ENCODE data around the gene ATXN7L1.
A peak's percentile ranks its signal among the peaks of the same experiment; 100 is the strongest.

The ATXN7L1 gene

DNA sequence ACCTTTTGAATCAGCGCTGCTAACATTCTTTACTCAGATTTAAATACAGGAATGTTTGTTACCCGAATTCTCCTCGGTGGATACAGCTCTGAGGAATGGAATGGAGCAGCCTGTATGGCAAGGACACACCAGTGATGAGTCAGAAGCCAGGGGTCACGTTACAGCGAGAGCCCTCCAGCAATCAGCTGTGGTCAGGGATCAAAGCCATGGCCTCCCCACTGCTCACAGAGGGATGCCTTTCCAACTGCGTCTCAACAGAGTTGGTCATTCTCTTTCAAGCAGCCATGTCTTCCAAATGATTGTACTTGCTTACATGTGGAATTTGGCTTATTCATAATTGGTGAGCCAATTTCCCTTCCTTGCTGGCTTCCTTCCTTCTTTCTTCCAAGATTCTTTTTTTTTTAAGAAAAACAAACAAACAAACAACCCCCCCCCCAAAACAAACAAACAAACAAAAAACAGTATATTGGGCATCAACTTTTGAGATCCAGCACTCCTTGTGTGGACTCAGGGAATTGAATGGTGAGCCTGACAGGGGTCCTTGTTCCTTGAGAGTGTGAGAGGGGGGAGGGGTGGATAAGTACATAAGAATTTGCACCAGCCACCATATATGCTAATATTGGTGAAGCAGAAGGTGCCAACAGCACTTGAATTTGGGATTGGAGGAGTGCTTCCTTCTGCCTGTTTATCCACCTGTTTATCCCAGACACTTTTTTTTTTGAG, 100.2 kb downstream of the ATXN7L1 start:
- peak; percentile 8 to 63 for DNase-seq

DNA sequence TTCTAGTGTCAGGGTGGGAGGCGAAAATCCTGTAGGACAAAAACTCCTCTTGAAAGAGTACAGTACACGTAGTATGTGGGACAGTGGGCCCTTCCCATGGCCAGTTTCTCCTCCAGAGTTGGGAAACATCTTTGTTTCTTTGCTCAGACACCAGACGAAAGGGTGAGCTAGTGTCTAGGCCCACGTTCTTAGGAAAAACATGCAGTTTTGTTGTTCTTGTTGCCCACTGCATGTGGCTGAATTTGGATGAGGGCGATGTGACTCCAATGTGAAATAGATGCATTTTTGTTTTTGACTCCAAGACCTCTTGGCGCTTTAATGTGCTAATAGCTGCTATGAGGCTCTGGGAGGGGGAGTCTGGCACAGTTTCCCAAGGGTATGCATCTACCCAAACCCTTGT, 100.8 kb downstream of the ATXN7L1 start:
- DNase-seq: no peak

DNA sequence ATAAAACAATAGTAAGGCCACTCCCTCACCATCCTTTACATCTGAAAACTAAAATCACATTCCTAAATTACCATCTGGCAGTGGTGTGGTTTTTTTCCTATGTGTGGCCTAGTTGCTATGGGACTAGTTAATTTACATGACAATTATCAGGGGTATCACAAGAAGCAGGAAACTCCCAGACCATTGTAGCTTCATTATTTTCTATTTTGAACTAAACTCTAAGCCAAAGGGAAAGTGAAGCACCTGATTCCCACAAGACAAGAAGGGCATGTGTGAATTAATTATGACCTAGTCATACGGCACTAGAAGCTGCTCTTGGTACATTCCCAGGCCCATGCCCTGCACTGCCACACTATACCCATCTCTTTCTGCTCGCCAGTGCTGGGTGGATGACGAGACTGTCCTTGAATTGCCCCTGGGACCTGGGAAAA, 103.4 kb downstream of the ATXN7L1 start:
- no peak for DNase-seq

DNA sequence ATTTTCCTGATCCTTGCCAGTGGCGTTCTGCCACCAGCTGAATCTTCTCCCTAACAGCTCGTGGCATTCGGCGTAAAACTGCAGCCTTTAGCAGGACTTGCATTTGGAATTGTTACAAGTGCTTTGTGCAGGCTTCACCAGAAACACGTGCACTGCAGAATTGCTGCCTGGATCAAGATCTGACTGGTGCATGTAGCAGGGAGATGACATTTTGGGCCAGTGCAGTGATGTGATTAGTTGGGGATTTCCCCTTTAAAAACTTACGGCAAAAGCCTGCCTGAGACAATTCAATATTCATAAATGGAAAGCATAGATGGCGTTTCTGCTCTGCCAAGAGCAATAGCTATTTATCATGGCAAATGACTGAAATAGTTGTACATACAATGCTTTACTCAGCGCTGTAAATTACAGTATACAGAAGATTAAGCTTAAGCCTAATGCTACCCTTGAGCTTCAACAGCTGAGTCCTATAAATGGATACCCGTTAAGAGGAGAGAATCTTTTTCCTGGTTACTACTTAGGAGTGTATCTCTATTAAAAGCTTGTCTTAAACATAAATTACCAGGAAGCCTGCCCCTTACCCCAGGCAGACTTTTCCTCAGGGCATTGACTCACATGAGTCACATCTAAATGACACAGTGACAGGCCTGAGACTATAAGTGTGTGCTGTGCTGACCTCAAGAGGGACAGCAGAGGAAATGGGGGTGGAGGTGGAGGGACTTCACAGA, 106.3 kb downstream of the ATXN7L1 start:
- peak; percentile 14 to 29 for DNase-seq

DNA sequence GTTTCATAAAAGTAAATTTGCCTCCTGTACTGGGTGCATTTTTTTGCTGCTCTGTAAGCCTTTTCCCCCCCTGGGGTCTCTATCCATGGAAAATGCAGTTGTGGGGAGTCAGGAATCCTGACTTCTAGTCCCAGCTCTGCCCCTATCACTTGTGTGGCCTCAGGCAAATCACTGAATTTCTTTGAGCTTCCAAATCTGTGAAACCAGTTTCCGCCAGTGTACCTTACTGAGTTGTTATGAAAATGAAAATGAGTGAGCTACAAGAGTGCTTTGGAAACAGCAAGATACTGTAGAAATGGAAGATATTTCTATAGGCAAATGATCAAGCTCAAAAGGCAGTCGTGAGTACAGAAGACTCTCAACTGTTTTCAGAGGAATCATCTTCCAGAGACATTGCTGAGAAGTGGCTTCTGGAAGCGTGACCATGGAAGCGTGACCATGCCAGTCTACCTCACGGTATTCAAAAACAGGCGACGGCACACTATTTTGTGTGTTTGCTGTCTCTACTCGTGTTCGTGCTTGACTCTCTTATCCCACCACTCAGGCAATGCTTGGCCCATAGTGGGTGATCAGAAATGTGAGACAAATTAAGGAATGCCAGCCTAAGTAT, 107.4 kb downstream of the ATXN7L1 start:
- no peak for DNase-seq

DNA sequence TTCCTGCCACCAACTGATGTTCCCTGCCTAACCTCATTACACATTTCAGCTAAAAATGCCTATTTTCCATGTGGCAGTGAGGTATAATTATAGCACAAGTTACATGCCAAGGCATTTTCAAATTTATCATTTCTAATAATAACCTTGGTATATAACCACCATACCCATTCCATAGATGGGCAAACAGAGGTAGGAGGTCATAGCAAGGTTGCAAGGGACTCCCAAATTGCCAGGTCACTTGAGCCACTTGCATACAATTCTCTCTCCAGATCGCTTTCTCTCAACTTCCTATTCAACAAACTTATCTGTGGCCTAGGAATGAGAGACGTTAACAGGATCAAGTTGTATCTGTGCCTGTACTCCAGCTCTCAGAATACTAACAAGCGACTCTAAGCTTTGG, 108.3 kb downstream of the ATXN7L1 start:
- no peak for DNase-seq

DNA sequence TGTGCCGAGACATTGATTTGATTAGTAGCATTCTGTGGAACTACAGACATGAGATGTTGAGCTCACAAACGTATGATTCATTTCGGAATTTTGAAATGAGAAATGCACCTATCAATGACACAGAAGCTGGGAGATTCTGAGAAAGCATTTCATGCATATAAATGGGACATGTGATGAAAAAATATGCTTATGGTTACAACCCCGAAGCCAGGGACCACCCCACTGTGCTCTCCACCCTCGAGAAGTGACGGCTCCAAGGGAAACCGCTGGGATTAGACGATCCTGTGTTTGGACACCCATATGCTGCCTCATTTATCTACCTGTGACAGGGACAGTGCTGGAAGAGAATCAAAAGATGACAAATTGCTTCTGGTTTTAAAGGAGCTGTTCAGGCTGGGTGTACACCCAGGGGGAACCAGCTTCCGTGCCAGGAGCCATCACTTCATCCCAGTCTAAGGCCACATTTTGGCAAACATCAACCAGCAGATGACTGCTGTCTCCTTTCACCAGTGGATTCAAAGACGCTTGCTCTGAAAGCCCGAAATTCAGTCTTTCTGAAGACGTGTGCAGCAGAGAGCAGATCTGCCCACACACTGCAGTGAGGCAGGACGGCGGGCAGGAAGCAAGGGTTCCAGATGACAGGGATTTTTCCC, 109.9 kb downstream of the ATXN7L1 start:
- DNase-seq: no peak

DNA sequence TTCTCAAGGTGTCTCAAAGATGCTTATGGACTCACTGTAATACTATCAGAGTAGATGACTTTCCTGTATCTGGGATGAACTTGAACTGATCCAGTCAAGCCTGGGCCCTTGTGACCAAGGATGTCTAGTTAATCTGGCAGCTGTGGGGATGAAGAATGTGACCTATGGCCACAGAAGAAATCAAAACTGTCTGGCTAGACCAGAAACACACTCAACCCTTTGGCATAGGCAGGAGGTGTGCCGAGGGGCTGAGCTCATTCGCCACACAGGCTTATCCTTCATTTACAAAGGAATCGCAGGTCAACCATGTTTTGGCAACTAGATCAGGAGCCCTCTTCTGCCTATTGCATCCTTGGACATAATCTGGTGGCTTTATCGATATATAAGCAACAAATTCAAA, 110.6 kb downstream of the ATXN7L1 start:
- no peak for DNase-seq

DNA sequence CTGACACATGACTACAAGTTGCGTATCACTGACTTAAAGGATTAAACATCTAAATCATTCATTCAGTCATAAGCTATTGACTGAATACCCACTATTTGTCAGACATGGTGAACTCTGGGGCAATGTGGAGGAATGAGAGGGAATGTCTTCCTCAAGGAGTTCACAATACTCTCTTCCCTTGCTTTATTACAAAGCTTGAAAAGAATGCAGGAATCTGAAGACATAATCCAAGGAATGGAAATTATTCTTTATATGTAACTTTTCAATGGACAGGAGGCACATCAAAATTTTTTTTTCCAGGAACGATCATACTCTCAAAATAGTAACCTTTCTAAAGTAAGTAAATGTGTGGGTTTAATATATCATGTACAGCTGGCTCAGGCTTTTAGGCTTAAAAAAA, 111.9 kb downstream of the ATXN7L1 start:
- no peak for DNase-seq

DNA sequence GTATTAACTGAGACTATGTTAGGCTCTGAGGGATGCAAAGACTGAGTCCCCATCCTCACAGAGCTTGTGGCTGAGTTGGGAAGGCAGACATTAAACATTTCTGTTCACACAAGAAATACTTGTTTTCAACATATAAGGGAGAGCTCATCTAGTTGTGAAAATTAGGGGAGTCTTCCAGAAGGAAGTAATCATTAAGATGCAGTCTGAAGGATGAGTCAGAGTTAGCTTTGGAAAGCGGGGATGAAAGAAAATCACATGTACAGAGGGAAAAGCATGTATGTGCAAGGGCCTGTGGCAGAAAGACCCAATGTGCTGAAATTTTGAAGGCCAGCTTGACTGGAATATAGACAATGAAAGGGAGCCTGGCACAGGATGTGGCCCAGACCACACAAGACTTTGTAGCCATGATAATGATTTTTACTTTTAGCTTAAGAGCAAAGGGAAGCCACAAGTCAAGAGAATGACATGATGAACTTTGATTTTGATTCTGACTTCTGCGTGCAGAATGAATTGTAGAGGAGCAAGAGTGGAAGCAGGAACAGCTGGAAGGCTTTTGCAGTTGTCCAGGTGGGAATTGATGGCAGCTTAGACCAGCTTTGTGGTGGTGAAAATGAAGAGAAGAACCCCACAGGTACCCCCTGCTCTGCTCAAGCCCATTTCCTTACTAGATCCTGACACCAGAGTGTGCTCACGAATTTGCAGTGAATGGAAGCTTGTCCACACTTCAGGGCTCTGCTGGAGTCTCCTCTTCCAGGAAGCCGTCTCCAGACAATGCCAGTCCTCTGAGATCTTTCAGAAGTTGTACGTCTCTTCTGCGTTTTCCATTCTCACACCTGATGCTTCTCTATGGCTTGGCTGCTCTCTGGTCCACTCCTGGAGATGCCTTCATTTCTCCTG, 115.6 kb downstream of the ATXN7L1 start:
- DNase-seq: peak in 1 of 2 experiments; percentile 11

DNA sequence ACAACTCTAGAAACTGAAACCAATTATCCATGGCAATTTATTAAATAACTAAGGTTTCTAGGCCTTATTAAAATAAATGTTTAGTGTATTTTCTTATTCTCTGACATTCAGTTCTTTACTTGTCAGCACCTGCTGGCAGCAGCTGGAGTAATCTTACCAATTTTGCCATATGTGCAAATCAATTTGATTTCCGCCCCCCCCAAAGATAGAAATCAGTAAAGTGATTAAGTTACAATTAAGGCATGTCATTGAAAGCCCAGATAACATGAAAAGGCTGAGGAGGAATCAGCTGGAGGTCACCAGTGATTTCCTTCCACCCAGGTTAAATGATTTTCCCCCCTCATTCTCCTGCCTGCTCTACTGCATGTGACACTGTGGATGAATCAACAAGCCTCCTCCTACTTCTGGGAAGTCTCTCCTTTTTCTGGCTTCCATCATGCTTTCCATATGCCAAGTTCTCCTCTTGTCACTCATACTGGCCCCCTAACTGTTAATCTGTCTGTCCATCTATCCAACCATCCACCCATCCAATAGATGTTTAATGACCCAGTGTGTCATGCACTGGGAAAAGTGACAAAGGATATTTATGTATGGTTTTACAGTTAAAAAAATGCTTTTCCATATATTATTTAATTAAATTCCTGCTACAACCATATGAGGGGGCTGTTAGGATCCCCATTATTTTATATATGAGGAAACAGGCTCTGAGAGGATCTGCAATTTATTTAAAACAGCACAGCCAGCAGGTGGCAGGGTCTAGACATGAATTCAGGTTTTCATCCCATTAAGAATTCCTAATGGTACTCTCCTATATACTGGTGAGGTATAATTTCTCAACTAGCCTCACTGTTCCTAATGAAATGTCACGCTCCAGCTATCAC, 116.5 kb downstream of the ATXN7L1 start:
- DNase-seq: peak; percentile 22 to 77

DNA sequence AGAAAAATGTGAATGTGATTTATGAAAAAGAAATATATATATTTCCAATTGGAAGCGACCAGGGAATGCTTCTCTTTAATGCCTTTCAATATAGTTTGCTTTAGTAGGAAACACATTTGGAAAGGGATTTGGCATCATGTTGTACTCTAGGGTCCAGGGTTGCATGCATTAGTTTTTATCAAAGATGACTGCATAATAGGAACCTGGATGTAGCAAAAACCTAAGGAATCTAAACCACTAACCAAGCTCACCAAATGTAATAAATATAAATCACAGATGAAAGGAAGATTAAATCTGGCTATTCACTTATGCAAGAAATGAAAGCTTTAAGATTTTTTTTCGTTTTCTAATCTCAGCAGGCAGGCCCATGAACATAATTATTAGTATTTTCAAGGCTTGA, 120.0 kb downstream of the ATXN7L1 start:
- DNase-seq: no peak

DNA sequence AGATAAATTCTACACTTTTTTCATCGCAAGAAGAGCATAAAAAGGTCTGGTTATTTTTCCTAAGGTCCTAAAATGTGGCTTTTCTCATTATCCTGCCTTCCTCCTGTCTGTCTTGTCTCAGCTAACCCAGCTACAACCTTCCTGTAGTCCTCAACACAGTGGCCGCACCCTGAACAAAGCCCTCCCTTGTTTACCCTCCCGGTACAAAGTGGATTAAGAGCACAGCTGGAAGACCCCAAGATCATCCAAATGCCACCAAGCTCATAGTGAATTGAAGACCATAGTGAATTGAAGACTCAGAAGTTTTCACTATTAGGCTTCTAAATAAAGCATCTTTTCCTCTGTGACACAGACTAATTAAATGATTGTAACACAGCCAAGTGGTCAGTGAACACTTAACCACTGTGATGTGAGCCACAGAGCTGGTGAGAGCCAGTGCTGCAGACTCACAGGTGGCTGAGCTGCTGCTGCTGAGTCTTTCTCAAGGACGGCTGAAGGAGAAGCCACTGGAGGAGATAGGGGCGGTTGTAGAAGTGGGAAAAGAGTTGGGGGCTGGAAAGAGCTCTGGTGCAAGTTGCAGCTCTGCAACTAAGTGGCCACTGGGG, 123.6 kb downstream of the ATXN7L1 start:
- DNase-seq: no peak

DNA sequence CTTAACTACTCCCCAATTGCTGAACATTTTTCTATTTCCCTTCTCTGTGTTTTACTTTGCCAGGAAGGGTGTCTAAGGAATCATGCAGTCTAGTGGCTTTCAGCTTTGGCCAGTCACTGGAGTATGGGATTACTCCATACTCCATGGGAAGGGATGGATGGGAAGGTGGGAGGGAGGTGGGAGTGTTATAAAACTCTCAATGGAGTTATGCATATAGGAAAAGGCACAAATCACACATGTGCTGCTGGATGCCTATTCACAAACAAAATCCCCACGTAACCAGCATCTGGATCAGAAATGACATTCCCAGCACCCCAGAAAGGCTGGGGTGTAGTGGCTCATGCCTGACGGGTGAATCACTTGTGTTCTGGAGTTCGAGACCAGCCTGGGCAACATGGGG, 125.3 kb downstream of the ATXN7L1 start:
- DNase-seq: no peak

DNA sequence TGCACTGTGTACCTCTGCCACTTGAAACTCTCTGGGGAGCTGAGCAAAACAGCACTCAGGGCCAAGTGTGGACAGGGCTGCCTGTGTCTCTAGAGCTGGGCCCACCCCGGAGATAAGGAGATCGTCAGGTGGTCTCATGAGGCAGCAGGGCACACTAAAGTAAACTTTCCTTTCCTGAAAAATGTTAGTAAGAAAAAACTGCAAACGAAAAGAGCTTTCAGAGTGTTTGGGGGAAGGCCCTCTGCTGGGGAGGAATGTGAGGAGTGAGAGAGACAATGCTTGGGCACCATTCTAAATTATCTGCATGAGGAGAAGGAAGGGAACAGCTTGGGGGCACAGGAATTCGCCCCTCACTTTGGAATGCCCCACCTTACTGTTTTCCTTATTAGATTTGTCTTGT, 127.7 kb downstream of the ATXN7L1 start:
- no peak for DNase-seq

DNA sequence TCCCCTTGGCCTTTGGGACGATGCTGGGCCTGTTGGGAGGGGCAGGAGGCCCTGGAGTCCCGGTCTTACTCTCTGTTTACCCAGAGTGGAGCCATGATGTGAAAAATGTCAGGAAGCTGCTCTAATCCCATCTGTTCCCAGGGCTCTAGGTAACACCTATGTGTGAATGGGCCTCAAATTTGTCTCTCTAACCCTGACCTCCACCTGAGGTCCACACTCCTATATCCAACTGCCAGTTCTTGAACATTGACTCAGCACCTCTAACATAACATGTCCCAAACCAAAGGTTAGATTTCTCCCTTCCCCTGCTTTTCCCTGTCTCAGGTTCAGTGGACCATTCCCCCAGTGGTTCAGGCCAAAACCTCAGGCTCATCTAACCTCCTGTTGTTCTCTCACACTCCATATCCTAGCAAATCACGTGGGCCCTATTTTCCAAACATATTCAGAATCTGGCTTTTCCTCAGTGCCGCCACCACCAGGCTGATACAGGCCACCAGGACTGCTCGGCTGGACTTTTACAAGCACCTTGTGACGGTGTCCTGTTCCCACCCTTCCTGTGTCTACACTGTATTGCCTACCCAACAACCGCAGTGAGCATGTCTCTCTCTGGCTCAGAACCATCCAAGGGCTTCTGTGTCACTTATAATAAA, 130.6 kb downstream of the ATXN7L1 start:
- no peak for DNase-seq

DNA sequence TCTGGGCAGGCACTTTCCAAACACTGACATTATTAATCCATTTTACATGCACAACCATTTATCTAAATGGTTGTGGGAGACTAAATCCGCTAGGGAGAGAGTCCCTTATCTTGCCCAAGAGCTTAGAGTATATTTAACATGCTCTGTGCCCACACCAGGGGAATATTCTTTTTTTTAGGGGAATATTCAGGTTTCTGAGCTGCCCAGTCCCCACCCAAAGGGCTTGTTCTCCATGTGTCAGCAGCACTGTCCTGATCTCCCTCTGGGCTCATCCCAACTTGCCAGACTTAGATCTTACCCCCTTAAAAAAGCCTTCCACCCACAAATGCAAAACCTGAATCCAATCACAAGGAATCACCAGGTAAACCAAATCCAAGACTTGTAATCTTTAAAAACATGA, 132.1 kb downstream of the ATXN7L1 start:
- no peak for DNase-seq

DNA sequence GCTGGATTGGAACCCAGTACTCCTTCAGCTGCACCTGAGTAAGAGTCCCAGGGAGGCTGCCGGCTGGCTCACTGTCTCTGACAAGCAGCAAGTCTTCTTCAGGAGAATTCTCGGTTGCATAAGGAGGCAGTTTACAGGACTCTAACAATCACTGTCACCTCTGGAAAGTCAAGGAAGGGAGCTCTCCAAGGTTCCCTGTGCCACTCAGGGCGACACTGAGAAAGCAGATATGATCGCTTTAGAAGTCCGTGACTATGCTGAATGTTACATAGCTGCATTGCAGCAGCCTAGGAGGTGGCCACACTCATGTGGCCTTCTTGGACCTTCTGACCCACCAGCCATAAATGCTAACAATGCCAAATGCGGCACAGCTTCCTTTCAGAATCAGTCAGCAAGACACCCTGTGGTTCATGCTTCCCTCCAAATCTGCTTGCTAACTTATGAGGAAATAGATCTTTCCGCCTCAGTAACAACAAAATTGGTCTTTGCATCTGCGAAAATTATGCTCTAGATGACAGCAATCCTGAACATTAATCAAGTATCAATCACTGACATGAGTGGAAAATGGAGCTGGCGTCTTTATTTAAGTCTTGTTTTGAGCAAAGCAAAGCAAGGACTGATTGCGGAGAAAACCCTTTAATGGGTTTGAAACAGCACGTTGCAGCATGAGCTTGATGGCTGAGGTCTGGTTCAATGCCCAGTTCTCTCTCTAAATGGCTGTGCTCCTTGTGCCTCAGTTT, 132.9 kb downstream of the ATXN7L1 start:
- DNase-seq: no peak

DNA sequence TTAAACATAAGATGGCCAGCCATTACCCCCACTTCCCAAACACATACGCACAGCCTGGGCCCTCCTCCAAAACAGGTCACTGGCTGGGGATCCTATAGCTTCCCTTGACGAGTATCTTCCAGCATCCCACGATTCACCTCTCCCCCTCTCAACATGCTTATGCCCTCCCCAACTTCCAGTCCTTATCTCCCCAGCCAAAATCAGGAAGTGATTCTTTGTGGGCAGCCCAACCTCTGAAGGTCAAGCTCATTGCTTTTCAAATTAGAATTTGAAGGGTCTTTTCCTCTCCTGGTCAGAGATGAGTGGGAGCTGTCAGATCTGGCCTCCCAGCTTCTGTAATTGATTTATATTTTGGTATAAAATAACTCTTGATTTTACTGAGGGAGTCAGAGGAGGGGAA, 133.6 kb downstream of the ATXN7L1 start:
- no peak for DNase-seq

DNA sequence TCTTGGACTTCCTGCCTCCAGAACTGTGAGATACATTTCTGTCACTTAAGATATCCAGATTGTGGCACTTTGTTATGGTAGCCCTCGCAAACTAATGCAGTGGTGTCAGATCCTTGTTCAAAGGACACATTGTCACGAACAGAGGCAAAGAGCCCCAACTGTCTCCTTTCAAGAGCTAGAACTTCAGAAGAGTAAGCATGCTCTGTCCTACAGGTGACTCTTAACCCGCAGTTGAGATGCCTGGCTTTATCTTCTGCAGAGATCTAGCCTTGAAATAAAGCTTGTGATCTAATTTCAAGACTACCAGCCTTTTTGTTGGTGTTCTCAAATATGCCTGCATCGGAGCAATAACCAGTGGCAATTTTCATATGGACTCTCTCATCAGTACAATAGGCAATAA, 134.4 kb downstream of the ATXN7L1 start:
- no peak for DNase-seq

All from NCI-H524 (cell line).